Measurements from ENCODE around the gene TENM4.

DNA sequence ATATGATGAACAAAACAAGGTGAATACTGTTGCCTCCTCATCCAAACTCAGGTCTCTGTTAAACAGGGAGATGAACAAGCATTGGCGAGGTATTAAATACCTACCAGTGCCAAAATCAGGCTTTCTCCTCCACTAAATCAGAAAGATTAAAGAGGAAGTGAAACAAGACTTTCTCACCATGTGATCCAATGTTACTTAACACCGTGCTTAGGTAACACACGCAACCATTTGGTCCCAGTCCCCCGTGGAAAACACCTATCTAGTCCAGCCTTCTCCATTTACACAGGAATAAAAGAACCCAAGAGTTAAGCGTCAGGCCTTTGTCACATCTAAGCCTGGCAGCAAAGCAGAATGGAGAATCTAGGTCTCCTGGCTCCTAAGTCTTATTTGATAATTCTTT lies 34.5 kb downstream of the TENM4 start:
- no peak for TF ChIP-seq EZH2 (IDR thresholded peaks at IDR 0.05)
- TF ChIP-seq POLR2AphosphoS5 (IDR thresholded peaks at IDR 0.05; ENCODE audit: borderline replicate concordance, low read depth, low read length): no peak
- no peak for TF ChIP-seq FOXP2 (optimal IDR thresholded peaks at IDR 0.05; ENCODE audit: control extremely low read depth, extremely low read length, insufficient read depth)
